ENCODE measurements around the gene CPN1. TPM values are rescaled to one million over a fixed set of nuclear protein-coding genes. Genes with fewer than 3 reads are reported as not detected.

Gene CPN1
- total and polyA plus RNA-seq, 2 of the 8 experiments (the other 6 are each of a cell fraction or from before 2014, with no cell fraction given), result 0.15 to 0.20 TPM

- DNase-seq (ENCODE audit: low read depth in 1 of 2, low spot score in 2 of 2), result no peak
- Histone ChIP-seq H3K14ac (ENCODE audit: insufficient read length) (no peak overlapping the region), H2AFZ (ENCODE audit: low read length) (no peak overlapping the region), H3K18ac (ENCODE audit: extremely low read depth, low read length) (no peak overlapping the region), H2BK120ac (replicated peaks; ENCODE audit: low read depth, low read length) (no peak overlapping the region), H2BK12ac (ENCODE audit: low read depth, low read length) (no peak overlapping the region), H4K20me1 (replicated peaks in 1 of 2; ENCODE audit: control insufficient read depth in 1 of 2, insufficient read depth in 2 of 2, low read length in 2 of 2) (no peaks in the 10 kb centered on the region), H3K23ac (ENCODE audit: insufficient read length) (no peak overlapping the region), H3K79me2 (ENCODE audit: control insufficient read depth in 1 of 2, insufficient read depth in 2 of 2, low read length in 2 of 2) (no peaks in the 10 kb centered on the region), H3K27me3 (replicated peaks in 1 of 4; ENCODE audit: control insufficient read depth in 3 of 4, extremely low read depth in 1 of 4, insufficient read depth in 3 of 4, low read length in 3 of 4) (no peaks in the 10 kb centered on the region), H3K79me1 (ENCODE audit: low read depth, low read length) (peaks cover 2% of the 10 kb centered on the region; the same call in 1 of the 2 replicates), H3K4me2 (ENCODE audit: insufficient read depth in 1 of 2, low read depth in 2 of 2, low read length in 2 of 2) (no peak overlapping the region), H3K36me3 (ENCODE audit: control insufficient read depth in 2 of 4, insufficient read depth in 4 of 4, low read length in 3 of 4) (no peaks in the 10 kb centered on the region), H3K23me2 (ENCODE audit: low read depth, low read length) (no peaks in the 10 kb centered on the region), H3K9me3 (ENCODE audit: insufficient read depth in 2 of 2, low read depth in 1 of 2, low read length in 1 of 2) (no peaks in the 10 kb centered on the region), H3K9ac (replicated peaks in 1 of 4; ENCODE audit: extremely low read depth in 1 of 4, low read depth in 3 of 4, low read length in 3 of 4) (no peak overlapping the region), H4K91ac (replicated peaks; ENCODE audit: insufficient read length, low read length) (no peak overlapping the region), H2BK20ac (ENCODE audit: low read length) (no peak overlapping the region), H2BK15ac (ENCODE audit: low read length) (no peak overlapping the region), H3K4me1 (replicated peaks in 1 of 4; ENCODE audit: control insufficient read depth in 3 of 4, insufficient read depth in 4 of 4, low read length in 3 of 4) (no peaks in the 10 kb centered on the region; a peak in 1 of 7 replicates), H3K4ac (replicated peaks; ENCODE audit: insufficient read length, low read depth, low read length) (no peak overlapping the region), H3K27ac (ENCODE audit: low read depth, low read length) (no peak overlapping the region), H3K56ac (replicated peaks; ENCODE audit: insufficient read length, low read depth, low read length) (no peak overlapping the region), H3K4me3 (ENCODE audit: extremely low read depth in 1 of 4, insufficient read depth in 2 of 4, low read depth in 3 of 4, low read length in 4 of 4) (no peak overlapping the region), H2BK5ac (ENCODE audit: low read depth, low read length) (no peak overlapping the region), H4K5ac (ENCODE audit: insufficient read length, low read depth, low read length) (no peak overlapping the region), H4K8ac (ENCODE audit: extremely low read depth, insufficient read depth, low read length) (no peak overlapping the region), H2AK5ac (ENCODE audit: low read depth, low read length) (no peak overlapping the region)
- TF ChIP-seq TBP (IDR thresholded peaks at IDR 0.05; ENCODE audit: low read depth, low read length) (no peak), SP1 (IDR thresholded peaks at IDR 0.05; ENCODE audit: low read depth, low read length) (no peak), TAF1 (IDR thresholded peaks at IDR 0.05; ENCODE audit: low read depth, low read length) (no peak)
- 82% methylated on average over 5 of the region's 5 CpGs; no CpG with 5 or more reads in 1 of the 2 experiments for WGBS, 2 experiments (ENCODE audit: extremely low coverage in 1 of 2, insufficient coverage in 1 of 2, insufficient read length in 1 of 2, insufficient replicate concordance in 2 of 2, low coverage in 1 of 2, low lambda C conversion rate in 2 of 2, missing lambda C conversion rate in 1 of 2)
- CTCF ChIA-PET (ENCODE audit: partially characterized antibody), result interaction anchor here (0.6 to 8.9 kb wide), 4 partner anchors 10 to 145 kb away, joined by 3 to 57 read pairs (median 4); partner anchors contain the start of gene DNMBP
- FAIRE-seq, result no peak
- POLR2A ChIA-PET (ENCODE audit: partially characterized antibody), result interaction anchor here (0.7 to 1.7 kb wide), 4 partner anchors 12 to 81 kb away, joined by 3 to 4 read pairs (median 3); no protein-coding TSS in a partner anchor
These were observed 86.9 kb downstream of the CPN1 start for GRCh38 chr10:99994801-99995200.
